ENCODE results near the gene PPP6R3. TPM values are rescaled to one million over a fixed set of nuclear protein-coding genes. Genes with fewer than 3 reads are reported as not detected.

Gene PPP6R3
- total RNA-seq, 1 experiment from 2014 or later, result 138 TPM

GRCh38 chr11:68412593-68413475, 47.7 kb upstream of the PPP6R3 start:
- H3K18ac ChIP-seq (ENCODE audit: insufficient read length, low read depth, low read length), result no peak overlapping the region
- H3K9me3 ChIP-seq (ENCODE audit: control insufficient read depth, low read depth, low read length), result no peaks in the 10 kb centered on the region
- Mint-ChIP-seq H3K4me3 (no peak overlapping the region), H3K27ac (no peak overlapping the region), H3K9me3 (no peaks in the 10 kb centered on the region), H3K27me3 (ENCODE audit: low read depth) (no peaks in the 10 kb centered on the region), H3K36me3 (ENCODE audit: insufficient read depth in 1 of 3, low read depth in 3 of 3) (peaks cover 22 to 64% (median 51%) of the 10 kb centered on the region in 3 experiments; a peak in 6 of 7 replicates), H3K4me1 (no peaks in the 10 kb centered on the region)
- no peak overlapping the region for H3T11ph ChIP-seq (ENCODE audit: low read length)
- H4K5ac ChIP-seq (ENCODE audit: insufficient read length, low read depth, low read length), result no peak overlapping the region
- no peak overlapping the region for H2BK5ac ChIP-seq (ENCODE audit: insufficient read length, low read length)
- no peak overlapping the region for H3K23ac ChIP-seq (ENCODE audit: insufficient read length, low read depth, low read length)
- no peaks in the 10 kb centered on the region for H3K23me2 ChIP-seq (ENCODE audit: insufficient read length, low read depth, low read length, poor library complexity, severe bottlenecking)
- no peak overlapping the region for H3K27ac ChIP-seq (ENCODE audit: insufficient read length, low read depth, low read length)
- H3K27me3 ChIP-seq (ENCODE audit: insufficient read depth, low read length), result no peaks in the 10 kb centered on the region
- H4K20me1 ChIP-seq (ENCODE audit: control insufficient read depth, insufficient read depth, insufficient read length), result no peaks in the 10 kb centered on the region
- no peak overlapping the region for H3K4me2 ChIP-seq (ENCODE audit: insufficient read depth, insufficient read length, low read length)
- TF ChIP-seq CTCF (conservative IDR thresholded peaks at IDR 0.05), result no peak
- no peaks in the 10 kb centered on the region for H3K79me1 ChIP-seq (ENCODE audit: insufficient read depth, low read depth, low read length, poor library complexity, severe bottlenecking)
- H4K91ac ChIP-seq (ENCODE audit: insufficient read length, low read depth, low read length), result no peak overlapping the region
- no peak overlapping the region for H2BK12ac ChIP-seq (ENCODE audit: insufficient read length, low read depth, low read length)
- H3K79me2 ChIP-seq (ENCODE audit: insufficient read depth, low read length), result no peaks in the 10 kb centered on the region
- no peak for DNase-seq
- H3K9ac ChIP-seq (ENCODE audit: extremely low read depth, insufficient read length, low read length), result no peak overlapping the region
- H4K8ac ChIP-seq (replicated peaks; ENCODE audit: insufficient read length, low read depth, low read length), result no peak overlapping the region
- no peaks in the 10 kb centered on the region for H3K4me1 ChIP-seq (ENCODE audit: insufficient read depth, low read length)
- no peak overlapping the region for H3K4ac ChIP-seq (ENCODE audit: low read depth, low read length)
- no peak overlapping the region for H2BK20ac ChIP-seq (ENCODE audit: low read depth, low read length, poor library complexity, severe bottlenecking)
- no peak overlapping the region for H3K56ac ChIP-seq (ENCODE audit: insufficient read length, low read depth, low read length)
- no peak overlapping the region for H2BK120ac ChIP-seq (ENCODE audit: low read depth, low read length, poor library complexity, severe bottlenecking)
- H3K14ac ChIP-seq (ENCODE audit: insufficient read depth, low read length), result no peak overlapping the region
- H2AK5ac ChIP-seq (ENCODE audit: insufficient read length, low read length), result no peak overlapping the region
- no peak overlapping the region for H2BK15ac ChIP-seq (ENCODE audit: low read depth, low read length)
- no peak overlapping the region for H2AFZ ChIP-seq (ENCODE audit: low read length)
- WGBS (ENCODE audit: extremely low coverage, insufficient read length, low lambda C conversion rate), result no CpG with 5 or more reads among the region's 24 CpGs

Measured in H9 (cell line).